HepG2 (cell line): Measurements from ENCODE around the gene ACTR3. TPM values are rescaled to one million over a fixed set of nuclear protein-coding genes. Genes with fewer than 3 reads are reported as not detected.

ENCODE experiments used
- ATAC-seq: fragments of 200-7000 bp; cut with Tn5 transposase; 3 replicates; pipeline ENCODE4 v1.9.1; 2020; ENCODE audit warnings: mild to moderate bottlenecking, moderate library complexity
- BruUV-seq: library from RNA; stranded (reverse); fragments of 400-500 nt; replicated peaks from 2 replicates; lab custom pipeline; 2021; lab: Mats Ljungman, UMichigan
- CTCF ChIA-PET: fragments of 300-600 bp; formaldehyde crosslinking; extraction: SDS; loops from one replicate; lab custom pipeline; 2021; ENCODE audit warnings: low total read pairs, inconsistent platforms, low intra/inter-chr PET ratio; lab: Yijun Ruan, JAX
- POLR2A ChIA-PET: fragments of 350-600 bp; sonication (Branson Sonifier 250); formaldehyde crosslinking; loops from one replicate; lab custom pipeline; 2020; ENCODE audit warnings: antibody characterized with exemption, inconsistent platforms; lab: Yijun Ruan, JAX
- DNase-seq: peaks from one replicate; pipeline ENCODE4 v3.0.0-alpha.2; 2015; ENCODE audit warnings: low spot score
- FAIRE-seq: peaks from 3 replicates; lab custom pipeline; 2011; peaks lifted over from hg19 to GRCh38; lab: Jason Lieb, UNC
- H2AFZ ChIP-seq: one replicate; pipeline ENCODE4 v1.6.1; 2011; ENCODE audit warnings: low read length, inconsistent platforms
- H3K27ac ChIP-seq: fragments of 300-600 bp; 3 replicates; pipeline ENCODE4 v1.8.0; 2011; ENCODE audit warnings: mixed run types, mild to moderate bottlenecking, mixed read lengths, low read length, inconsistent platforms; ENCODE audit not compliant: insufficient read depth; ENCODE audit errors: extremely low read length
- H3K27me3 ChIP-seq, 2 experiments: fragments of 200-600 bp in 1 of 2; 2 replicates in 1 of 2; 3 replicates in 1 of 2; pipeline versions ENCODE4 v1.6.0 to v1.8.0; 2011; ENCODE audit warnings: low read length in 2 of 2, mild to moderate bottlenecking in 2 of 2, moderate library complexity in 2 of 2, inconsistent platforms in 1 of 2; ENCODE audit not compliant: insufficient read depth in 2 of 2, control insufficient read depth in 1 of 2
- H3K36me3 ChIP-seq, 2 experiments: fragments of 200-600 bp in 1 of 2; replicated peaks in 1 of 2; 2 replicates in 1 of 2; 3 replicates in 1 of 2; pipeline versions ENCODE4 v1.5.1 to v1.8.0; 2011; ENCODE audit warnings: low read length in 2 of 2, inconsistent platforms in 1 of 2; ENCODE audit not compliant: insufficient read depth in 2 of 2, control insufficient read depth in 1 of 2
- H3K4me1 ChIP-seq: 2 replicates; pipeline ENCODE4 v1.5.1; 2012; ENCODE audit warnings: low read length, inconsistent platforms; ENCODE audit not compliant: insufficient read depth
- H3K4me2 ChIP-seq: 2 replicates; pipeline ENCODE4 v1.6.0; 2011; ENCODE audit warnings: low read depth, low read length, inconsistent platforms
- H3K4me3 ChIP-seq, 3 experiments: fragments of 200-600 bp in 1 of 3; sonication (generic), shearing (Covaris generic) in 1 of 3; replicated peaks in 1 of 3; 2 replicates each; pipeline ENCODE4 v1.5.1; 2011 to 2016; ENCODE audit warnings: low read length in 3 of 3, inconsistent platforms in 2 of 3, low read depth in 2 of 3, mild to moderate bottlenecking in 2 of 3, control low read depth in 1 of 3, mixed read lengths in 1 of 3; ENCODE audit not compliant: insufficient read depth in 1 of 3
- H3K79me2 ChIP-seq: one replicate; pipeline ENCODE4 v1.6.1; 2011; ENCODE audit warnings: low read length, inconsistent platforms; ENCODE audit not compliant: insufficient read depth
- H3K9ac ChIP-seq: 2 replicates; pipeline ENCODE4 v1.6.0; 2011; ENCODE audit warnings: mild to moderate bottlenecking, low read depth, low read length, inconsistent platforms; ENCODE audit not compliant: insufficient read depth
- H3K9me3 ChIP-seq: 2 replicates; pipeline ENCODE4 v1.5.1; 2012; ENCODE audit warnings: mild to moderate bottlenecking, low read length
- H4K20me1 ChIP-seq: 2 replicates; pipeline ENCODE4 v1.6.0; 2011; ENCODE audit warnings: inconsistent platforms, mild to moderate bottlenecking, low read length, moderate library complexity; ENCODE audit not compliant: insufficient read depth
- DDIT3 ChIP-seq: sonication (generic); formaldehyde crosslinking; IDR thresholded peaks from 2 replicates; pipeline ENCODE4 v1.4.0; 2020; ENCODE audit warnings: mild to moderate bottlenecking, missing genetic modification reagents
- GABPA ChIP-seq, 2 experiments: IDR thresholded peaks; 2 replicates each; pipeline ENCODE4 v1.6.1; 2011 to 2016; ENCODE audit warnings: low read depth in 2 of 2, low read length in 1 of 2, missing biosample characterization in 1 of 2, missing genetic modification characterization in 1 of 2
- GZF1 ChIP-seq: sonication (generic); formaldehyde crosslinking; IDR thresholded peaks from 2 replicates; pipeline ENCODE4 v1.5.1; 2020; ENCODE audit warnings: mild to moderate bottlenecking, missing genetic modification reagents
- HOXA5 ChIP-seq: sonication (generic); formaldehyde crosslinking; IDR thresholded peaks from 2 replicates; pipeline ENCODE4 v1.4.0; 2020; ENCODE audit warnings: missing genetic modification reagents
- KMT2B ChIP-seq: IDR thresholded peaks from 2 replicates; pipeline ENCODE4 v1.6.1; 2016; ENCODE audit warnings: missing genetic modification reagents, missing compliant biosample characterization
- MED13 ChIP-seq: sonication (generic); formaldehyde crosslinking; IDR thresholded peaks from 2 replicates; pipeline ENCODE4 v1.5.0; 2020; ENCODE audit warnings: missing genetic modification reagents
- MLX ChIP-seq: IDR thresholded peaks from 2 replicates; pipeline ENCODE4 v1.6.1; 2016
- NCOA5 ChIP-seq: sonication (generic); formaldehyde crosslinking; IDR thresholded peaks from 2 replicates; pipeline ENCODE4 v1.4.0; 2020; ENCODE audit warnings: missing genetic modification reagents
- NR2C2 ChIP-seq: sonication (generic); formaldehyde crosslinking; IDR thresholded peaks from 2 replicates; pipeline ENCODE4 v1.4.0; 2020; ENCODE audit warnings: missing genetic modification reagents, mild to moderate bottlenecking, moderate library complexity, borderline replicate concordance
- RCOR2 ChIP-seq: IDR thresholded peaks from 2 replicates; pipeline ENCODE4 v1.6.1; 2016; ENCODE audit warnings: missing biosample characterization, missing genetic modification reagents
- RFX3 ChIP-seq: IDR thresholded peaks from 2 replicates; pipeline ENCODE4 v1.6.1; 2016; ENCODE audit warnings: missing biosample characterization, missing genetic modification reagents
- SALL1 ChIP-seq: sonication (generic); formaldehyde crosslinking; IDR thresholded peaks from 2 replicates; pipeline ENCODE4 v1.8.0; 2022; ENCODE audit warnings: mild to moderate bottlenecking, missing genetic modification reagents
- SMARCC2 ChIP-seq: fragments of 450-650 bp; IDR thresholded peaks from 2 replicates; pipeline ENCODE4 v1.6.1; 2017; ENCODE audit warnings: antibody characterized with exemption, mild to moderate bottlenecking
- SMC3 ChIP-seq: IDR thresholded peaks from 2 replicates; pipeline ENCODE4 v1.6.1; 2011; ENCODE audit warnings: low read length, improper control_type of control experiment
- TOE1 ChIP-seq: sonication (generic); formaldehyde crosslinking; IDR thresholded peaks from 2 replicates; pipeline ENCODE4 v1.4.0; 2020; ENCODE audit warnings: mild to moderate bottlenecking, missing genetic modification reagents
- U2AF2 ChIP-seq: fragments of 200-400 bp; formaldehyde crosslinking; IDR thresholded peaks from 2 replicates; pipeline ENCODE4 v1.6.1; 2017; ENCODE audit warnings: low read depth, mild to moderate bottlenecking, low read length
- ZFP1 ChIP-seq: IDR thresholded peaks from 2 replicates; pipeline ENCODE4 v1.6.1; 2016
- ZNF207 ChIP-seq: fragments of 450-650 bp; IDR thresholded peaks from 2 replicates; pipeline ENCODE4 v1.6.1; 2016; ENCODE audit warnings: antibody characterized with exemption, borderline replicate concordance
- ZNF468 ChIP-seq: sonication (generic); formaldehyde crosslinking; IDR thresholded peaks from 2 replicates; pipeline ENCODE4 v1.8.0; 2022; ENCODE audit warnings: mild to moderate bottlenecking, moderate library complexity, missing genetic modification reagents
- ZNF570 ChIP-seq: sonication (generic); formaldehyde crosslinking; IDR thresholded peaks from 2 replicates; pipeline ENCODE4 v1.4.0; 2020; ENCODE audit warnings: mild to moderate bottlenecking, missing genetic modification reagents, borderline replicate concordance
- ZNF850 ChIP-seq: sonication (generic); formaldehyde crosslinking; conservative IDR thresholded peaks from 2 replicates; pipeline ENCODE4 v1.9.0; 2021; ENCODE audit warnings: mild to moderate bottlenecking, missing genetic modification reagents
- WGBS: methylation state at CpG from one replicate; pipeline ENCODE4 v1.1.6; 2017; ENCODE audit warnings: low lambda C conversion rate; 5-methylcytosine and 5-hydroxymethylcytosine counted together
- in situ Hi-C: cut with HindIII; loops from 2 replicates; pipeline ENCODE4 v1.10.0; 2017; ENCODE audit warnings: low pct_unique_long_range_greater_than_20kb; ENCODE audit not compliant: extremely low pct_ligation_motif_present
- intact Hi-C: fragments of 100-400 bp; cut with micrococcal nuclease; formaldehyde crosslinking; loops from one replicate; pipeline ENCODE4 v1.10.0; 2022; ENCODE audit not compliant: unreplicated experiment
- polyA plus RNA-seq, 8 experiments: library from polyadenylated mRNA; depleted of rRNA in 3 of 8; stranded (reverse) in 7 of 8; unstranded in 1 of 8; fragments of >200 nt; fragmentation: Illumina TruSeq in 4 of 8; extraction: Trizol in 4 of 8; gene quantifications; 2 replicates each; pipeline versions ENCODE4 v1.2.1 to v1.2.3, GENCODE V29; 2011 to 2016; ENCODE audit warnings: low read depth in 4 of 8, missing spikeins in 1 of 8, mixed read lengths in 1 of 8; ENCODE audit not compliant: insufficient read depth in 1 of 8
- total RNA-seq, 5 experiments: library from RNA; depleted of rRNA; stranded (reverse); fragments of >200 nt; fragmentation: Illumina TruSeq; extraction: Trizol; gene quantifications; 2 replicates each; pipeline ENCODE4 v1.2.3, GENCODE V29; 2016; ENCODE audit warnings: low read depth in 1 of 5

Gene ACTR3
- total and polyA plus RNA-seq, 2 of the 13 experiments (the other 11 are each of a cell fraction or from before 2014, with no cell fraction given): 123 to 225 TPM

DNA sequence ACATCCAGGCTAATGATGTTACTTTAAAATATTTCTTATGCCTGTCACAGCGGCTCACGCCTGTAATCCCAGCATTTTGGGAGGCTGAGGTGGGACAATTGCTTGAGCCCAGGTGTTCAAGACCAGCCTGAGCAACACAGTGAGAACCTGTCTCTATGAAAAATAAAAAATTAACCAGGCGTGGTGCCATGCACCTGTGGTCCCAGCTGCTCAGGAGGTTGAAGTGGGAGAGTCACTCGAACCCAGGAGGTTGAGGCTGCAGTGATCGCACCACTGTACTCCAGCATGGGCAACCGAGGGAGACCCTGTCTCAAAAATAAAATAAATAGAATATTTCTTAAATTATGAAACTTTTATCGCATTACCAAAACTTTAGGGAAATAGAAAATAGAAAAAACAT lies 28.1 kb upstream of the ACTR3 start:
- intact Hi-C loops: no loop called here
- no peak for FAIRE-seq

DNA sequence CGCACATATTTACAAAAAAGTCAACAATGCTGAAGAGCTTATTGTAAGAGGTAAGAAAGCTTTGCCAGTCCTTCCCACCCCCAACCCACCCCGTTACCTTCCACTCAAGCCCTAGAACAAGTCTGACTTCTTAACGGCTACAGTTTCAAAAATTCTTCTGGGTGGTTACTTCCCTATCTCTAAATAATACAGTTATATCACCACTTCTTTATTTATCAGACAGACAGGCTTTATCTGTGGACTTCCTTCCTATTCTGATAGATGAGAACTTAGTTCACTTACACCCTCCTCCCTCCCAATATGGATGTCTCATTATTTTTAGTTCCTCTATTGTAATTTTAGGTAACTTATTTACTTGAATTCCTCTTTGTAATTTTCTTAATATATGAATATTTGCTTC lies 26.7 kb upstream of the ACTR3 start:
- Histone ChIP-seq H3K79me2 (no peaks in the 10 kb centered on the region), H3K4me2 (no peak overlapping the region), H3K27me3 (no peaks in the 10 kb centered on the region), H4K20me1 (no peaks in the 10 kb centered on the region), H3K9me3 (no peaks in the 10 kb centered on the region), H2AFZ (no peak overlapping the region), H3K4me3 (no peak overlapping the region), H3K9ac (no peak overlapping the region), H3K27ac (no peak overlapping the region), H3K4me1 (peaks cover 21% of the 10 kb centered on the region), H3K36me3 (no peaks in the 10 kb centered on the region)
- 69% methylated on average over 3 of the region's 3 CpGs for WGBS
- ATAC-seq (no peak), DNase-seq (no peak), FAIRE-seq (no peak)
- BruUV-seq: no TSS peak
- CTCF ChIA-PET: no interaction called here
- no peak for TF ChIP-seq SMARCC2
- TF ChIP-seq RCOR2 (CRISPR knock-in tag): no peak
- TF ChIP-seq HOXA5 (CRISPR knock-in tag): no peak
- no peak for TF ChIP-seq GZF1 (CRISPR knock-in tag)
- TF ChIP-seq DDIT3: no peak
- no peak for TF ChIP-seq TOE1 (CRISPR knock-in tag)
- TF ChIP-seq RFX3: no peak
- no peak for TF ChIP-seq NR2C2 (CRISPR knock-in tag)
- no peak for TF ChIP-seq ZNF570 (CRISPR knock-in tag)
- POLR2A ChIA-PET: no interaction called here
- intact Hi-C loops (no loop called here), in situ Hi-C loops (no loop called here)

More for the DNA sequence above, 28.1 kb upstream of the ACTR3 start:
- Histone ChIP-seq H3K27ac (no peak overlapping the region), H3K4me3 (no peak overlapping the region), H2AFZ (no peak overlapping the region), H3K27me3 (no peaks in the 10 kb centered on the region), H3K4me1 (0 out of 2 replicates have a peak, but pooled peaks cover 10% of the 10 kb centered on the region), H3K36me3 (no peaks in the 10 kb centered on the region), H4K20me1 (no peaks in the 10 kb centered on the region), H3K9ac (no peak overlapping the region), H3K79me2 (no peaks in the 10 kb centered on the region), H3K9me3 (no peaks in the 10 kb centered on the region), H3K4me2 (no peak overlapping the region)
- no TSS peak for BruUV-seq
- ATAC-seq (no peak), DNase-seq (no peak)
- CTCF ChIA-PET: no interaction called here
- in situ Hi-C loops: no loop called here
- POLR2A ChIA-PET: no interaction called here
- WGBS: 51% methylated on average over 7 of the region's 7 CpGs
- TF ChIP-seq SALL1 (CRISPR knock-in tag): no peak
- TF ChIP-seq MED13: no peak
- TF ChIP-seq ZFP1 (CRISPR knock-in tag): no peak
- TF ChIP-seq ZNF468 (CRISPR knock-in tag): no peak
- TF ChIP-seq GABPA (IDR thresholded peaks at IDR 0.05; ENCODE audit: low read depth, low read length): no peak
- no peak for TF ChIP-seq GABPA (CRISPR knock-in tag; IDR thresholded peaks at IDR 0.05; ENCODE audit: low read depth)
- no peak for TF ChIP-seq MLX
- no peak for TF ChIP-seq ZNF850 (CRISPR knock-in tag)
- no peak for TF ChIP-seq U2AF2
- no peak for TF ChIP-seq KMT2B (CRISPR knock-in tag)
- TF ChIP-seq NCOA5 (CRISPR knock-in tag): no peak
- TF ChIP-seq SMC3: no peak
- no peak for TF ChIP-seq ZNF207
